Measurements from ENCODE around the gene LRRC74B.
"Not testable (repeated sequence)": the region's sequence is repeated elsewhere in the genome, so short reads cannot be mapped to it uniquely, and the experiment has no call there.

Gene LRRC74B

DNA sequence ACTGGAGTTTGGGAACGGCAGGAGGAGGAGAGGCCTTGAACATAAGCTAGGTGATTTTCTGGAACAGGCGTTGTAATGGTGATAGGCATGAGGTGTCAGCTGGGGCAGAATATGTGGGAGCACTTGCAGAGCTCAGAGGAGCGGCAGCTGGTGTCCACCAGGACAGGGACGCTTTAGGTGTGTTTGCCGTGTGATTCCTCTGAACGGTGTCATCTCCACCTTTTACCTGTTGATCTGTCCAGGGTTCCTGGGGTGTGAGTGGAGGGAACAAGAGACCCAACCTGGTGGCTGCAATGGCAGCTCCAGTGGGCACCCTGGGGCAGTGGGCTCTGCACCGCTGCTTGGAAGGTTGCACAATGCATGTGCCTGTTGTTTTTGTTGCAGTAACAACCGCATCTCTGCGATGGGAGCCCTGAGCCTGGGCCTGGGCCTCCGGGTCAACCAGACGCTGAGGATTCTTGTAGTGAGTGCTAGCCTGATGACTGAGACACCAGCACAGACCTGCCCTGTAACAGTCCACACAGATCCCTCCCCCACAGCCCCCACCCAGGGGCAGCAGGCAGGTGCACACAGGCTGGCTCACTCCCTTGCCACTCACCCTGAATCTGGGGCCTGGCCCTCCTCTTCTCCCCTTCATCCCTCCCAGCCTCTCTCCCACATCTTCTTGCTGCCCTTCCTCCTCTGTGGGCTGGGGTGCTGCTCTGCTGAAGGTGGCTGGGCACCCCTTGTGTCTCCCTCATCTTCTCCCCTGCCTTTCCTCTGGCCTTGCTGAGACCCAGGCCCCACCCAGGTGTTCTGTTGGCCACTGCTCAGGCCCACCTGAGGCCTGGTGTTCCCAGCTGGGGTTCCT lies 9.2 kb downstream of the LRRC74B start:
- no peak for DNase-seq

DNA sequence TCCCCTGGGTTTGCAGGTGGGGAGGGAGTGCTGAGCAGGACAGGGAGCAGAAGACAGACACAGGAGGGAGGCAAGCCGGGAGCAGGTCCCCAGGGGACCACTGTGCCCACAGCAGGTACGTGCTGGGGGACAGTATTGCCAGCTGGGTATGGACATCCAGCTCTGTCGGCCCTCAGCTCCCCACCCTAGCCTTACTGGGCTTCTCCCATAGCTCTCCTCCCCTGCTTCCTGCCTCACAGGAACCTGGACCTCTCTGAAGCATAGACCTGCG lies 9.8 kb downstream of the LRRC74B start:
- no peak for DNase-seq

DNA sequence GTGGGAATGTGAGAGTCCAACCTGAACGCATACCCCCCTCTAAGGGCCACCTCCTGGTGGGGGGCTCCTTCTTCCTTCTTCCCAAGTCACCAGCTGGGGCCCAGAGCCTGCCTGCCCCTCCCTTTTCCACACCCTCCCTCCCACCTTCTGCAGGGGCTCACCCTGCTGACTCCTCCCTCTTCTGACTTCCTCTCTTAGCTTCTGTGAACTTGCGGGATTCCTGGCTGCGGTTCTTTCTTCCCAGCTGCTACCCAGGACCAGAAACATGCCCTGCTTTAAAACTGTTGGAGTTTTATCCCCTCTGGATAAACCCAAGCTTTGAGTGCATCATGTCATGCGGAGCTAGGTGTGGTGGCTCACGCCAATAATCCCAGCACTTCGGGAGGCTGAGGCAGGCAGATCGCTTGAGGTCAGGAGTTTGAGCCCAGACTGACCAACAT lies 10.2 kb downstream of the LRRC74B start:
- DNase-seq = no peak

DNA sequence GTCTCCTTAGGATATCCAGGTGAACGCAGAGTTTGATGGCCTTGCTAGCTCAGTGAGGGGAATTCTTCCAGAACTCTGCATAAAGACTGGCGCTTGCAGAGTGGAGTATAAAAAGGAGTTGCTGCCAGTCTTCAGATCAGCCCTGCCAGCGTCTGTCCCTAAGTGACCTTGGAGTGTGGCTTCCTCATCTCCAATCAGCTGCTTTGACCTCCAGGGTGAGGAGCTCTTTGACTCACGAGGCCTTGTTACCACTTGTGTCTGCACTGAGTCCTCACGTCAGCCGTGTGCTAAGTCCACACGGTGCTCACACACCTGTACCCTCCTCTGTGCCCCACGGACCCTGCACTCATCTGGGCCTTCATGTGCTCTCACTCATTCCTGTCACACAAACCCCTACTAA lies 14.6 kb downstream of the LRRC74B start:
- DNase-seq = not testable (repeated sequence)

DNA sequence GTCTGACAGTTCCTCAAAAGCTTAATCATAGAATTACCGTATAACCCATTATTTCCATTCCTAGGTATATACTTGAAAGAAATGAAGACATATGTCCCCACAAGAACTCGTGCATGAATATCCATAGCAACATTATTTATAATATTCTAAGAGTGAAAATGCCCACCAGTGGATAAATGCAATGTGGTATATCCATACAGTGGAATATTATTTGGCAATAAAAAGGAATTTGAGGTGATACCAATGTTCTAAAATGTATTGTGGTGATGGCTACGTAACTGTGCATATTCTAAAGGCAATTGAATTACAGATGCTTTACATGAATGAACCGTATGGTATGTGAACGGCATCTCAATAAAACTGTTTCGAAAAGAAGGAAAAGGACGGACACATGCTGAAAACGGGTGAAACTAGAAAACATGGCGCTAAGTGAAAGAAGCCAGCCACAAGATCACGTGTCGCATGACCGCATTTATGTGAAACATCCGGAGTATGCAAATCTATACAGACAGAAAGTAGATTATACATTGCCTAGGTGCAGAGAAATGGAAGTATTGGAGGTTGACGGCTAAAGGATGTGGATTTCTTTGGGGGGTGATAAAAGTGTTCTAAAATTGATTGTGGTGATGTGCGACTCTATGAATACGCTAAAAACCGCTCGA lies 16.0 kb downstream of the LRRC74B start:
- DNase-seq = not testable (repeated sequence)

DNA sequence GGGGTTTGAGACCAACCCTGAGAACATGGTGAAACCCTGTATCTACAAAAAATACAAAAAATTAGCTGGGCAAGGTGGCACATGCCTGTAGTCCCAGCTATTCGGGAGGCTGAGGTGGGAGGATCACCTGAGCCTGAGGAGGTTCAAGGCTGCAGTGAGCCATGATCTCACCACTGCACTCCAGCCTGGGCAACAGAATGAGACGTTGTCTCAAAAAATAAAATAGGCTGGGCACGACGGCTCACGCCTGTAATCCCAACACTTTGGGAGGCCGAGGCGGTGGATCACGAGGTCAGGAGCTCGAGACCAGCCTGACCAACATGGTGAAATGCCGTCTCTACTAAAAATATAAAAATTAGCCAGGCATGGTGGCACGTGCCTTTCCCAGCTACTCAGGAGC lies 18.7 kb downstream of the LRRC74B start:
- DNase-seq = not testable (repeated sequence)

DNA sequence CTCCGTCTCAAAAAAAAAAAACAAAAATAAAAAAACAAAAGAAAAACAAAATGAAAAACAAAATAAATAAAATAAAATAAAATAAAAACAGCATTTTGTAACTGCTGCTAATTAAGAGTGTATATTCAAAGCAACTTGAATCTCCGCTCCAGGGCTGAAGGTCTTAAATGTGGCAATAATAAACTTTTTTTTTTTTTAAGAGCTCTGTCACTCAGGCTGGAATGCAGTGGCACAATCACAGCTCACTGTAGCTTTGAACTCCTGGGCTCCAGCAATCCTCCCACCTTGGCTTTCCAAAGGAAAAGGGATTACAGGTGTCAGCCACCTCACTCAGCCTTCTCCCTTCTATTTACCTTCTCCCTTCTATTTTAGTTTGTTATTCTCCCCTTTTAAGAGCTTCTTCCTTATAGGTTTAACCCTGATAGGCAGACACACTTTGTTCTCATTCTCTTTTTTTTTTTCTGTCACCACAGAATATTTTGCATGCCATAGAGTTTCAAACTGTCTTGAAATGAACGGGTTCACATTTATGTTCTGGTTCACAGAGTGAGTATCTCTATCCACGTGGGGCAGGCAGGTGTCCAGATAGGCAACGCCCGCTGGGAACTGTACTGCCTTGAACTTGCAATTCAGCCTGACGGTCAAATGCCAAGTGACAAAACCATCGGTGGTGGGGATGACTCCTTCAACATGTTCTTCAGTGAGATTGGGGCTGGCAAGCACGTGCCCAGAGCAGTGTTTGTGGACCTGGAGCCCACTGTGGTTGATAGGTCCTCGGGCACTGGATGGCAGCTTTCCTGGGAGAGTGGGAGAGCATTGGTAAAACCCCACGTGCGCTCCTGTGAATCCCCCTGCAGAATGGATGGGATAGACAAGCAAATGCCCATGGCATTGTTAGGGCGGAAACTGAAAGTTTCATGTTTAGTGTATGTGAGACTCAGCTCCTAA lies 19.4 kb downstream of the LRRC74B start:
- DNase-seq = no peak

DNA sequence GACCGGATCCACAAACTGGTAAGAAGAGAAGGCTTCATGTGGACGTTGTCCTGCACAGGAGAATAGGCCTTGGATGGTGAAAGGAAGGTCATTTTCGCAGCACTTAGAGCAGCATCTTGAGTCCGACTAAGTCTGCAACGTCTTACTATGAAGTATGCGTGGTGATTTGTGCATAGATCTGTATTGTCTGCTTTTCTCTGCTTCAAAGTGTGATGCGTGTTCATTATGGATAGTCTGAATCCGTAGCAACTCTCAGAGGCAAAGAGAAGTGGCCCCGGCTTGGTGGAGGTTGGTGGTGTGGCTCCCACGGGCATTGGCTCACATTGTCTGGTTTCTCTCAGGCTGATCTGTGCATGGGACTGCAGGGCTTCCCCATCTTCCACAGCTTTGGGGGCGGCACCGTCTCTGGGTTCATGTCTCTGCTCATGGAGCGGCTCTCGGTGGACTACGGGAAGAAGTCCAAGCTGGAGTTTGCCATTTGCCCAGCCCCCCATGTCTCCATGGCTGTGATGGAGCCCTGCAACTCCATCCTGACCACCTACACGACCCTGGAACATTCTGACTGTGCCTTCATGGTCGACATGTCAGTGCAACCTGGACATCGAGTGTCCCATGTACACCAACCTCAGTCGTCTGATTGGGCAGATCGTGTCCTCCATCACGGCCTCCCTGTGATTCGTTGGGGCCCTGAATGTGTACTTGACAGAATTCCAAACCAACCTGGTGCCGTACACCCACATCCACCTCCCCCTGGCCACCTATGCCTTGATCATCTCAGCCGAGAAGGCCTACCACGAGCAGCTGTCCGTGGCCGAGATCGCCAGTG lies 21.5 kb downstream of the LRRC74B start:
- no peak for DNase-seq

DNA sequence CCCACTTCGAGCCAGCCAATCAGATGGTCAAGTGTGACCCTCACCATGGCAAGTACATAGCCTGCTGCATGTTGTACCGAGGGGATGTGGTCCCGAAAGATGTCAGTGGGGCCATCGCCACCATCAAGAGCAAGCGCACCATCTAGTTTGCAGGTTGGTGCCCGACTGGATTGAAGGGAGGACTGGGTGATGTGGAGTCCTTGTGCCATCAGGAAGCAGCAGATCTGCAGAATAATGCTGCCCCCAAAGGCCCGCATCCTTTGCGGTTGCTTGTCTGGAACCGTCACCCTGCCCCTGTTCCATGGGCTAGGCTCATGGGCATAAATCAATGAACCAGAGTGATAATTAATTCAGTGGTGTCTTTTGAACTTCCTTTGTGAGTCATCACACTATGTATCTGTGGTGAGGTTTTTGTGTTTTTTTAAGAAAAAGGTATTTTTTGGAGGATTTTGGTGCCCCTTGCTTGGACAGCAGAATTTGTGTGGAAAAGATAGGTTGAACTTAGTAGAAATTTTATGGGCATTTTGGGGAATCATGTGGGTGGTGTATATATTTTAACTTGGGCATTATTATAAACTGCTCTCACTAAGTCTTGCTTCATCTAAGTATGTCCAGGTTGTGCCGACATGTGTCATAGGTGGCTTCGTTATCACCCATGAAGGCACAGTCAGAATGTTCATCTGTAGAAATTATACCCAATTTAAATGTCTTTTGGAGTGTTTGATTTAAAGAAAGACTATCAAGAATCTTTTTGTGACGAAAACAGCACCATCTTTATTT lies 22.3 kb downstream of the LRRC74B start:
- no peak for DNase-seq

DNA sequence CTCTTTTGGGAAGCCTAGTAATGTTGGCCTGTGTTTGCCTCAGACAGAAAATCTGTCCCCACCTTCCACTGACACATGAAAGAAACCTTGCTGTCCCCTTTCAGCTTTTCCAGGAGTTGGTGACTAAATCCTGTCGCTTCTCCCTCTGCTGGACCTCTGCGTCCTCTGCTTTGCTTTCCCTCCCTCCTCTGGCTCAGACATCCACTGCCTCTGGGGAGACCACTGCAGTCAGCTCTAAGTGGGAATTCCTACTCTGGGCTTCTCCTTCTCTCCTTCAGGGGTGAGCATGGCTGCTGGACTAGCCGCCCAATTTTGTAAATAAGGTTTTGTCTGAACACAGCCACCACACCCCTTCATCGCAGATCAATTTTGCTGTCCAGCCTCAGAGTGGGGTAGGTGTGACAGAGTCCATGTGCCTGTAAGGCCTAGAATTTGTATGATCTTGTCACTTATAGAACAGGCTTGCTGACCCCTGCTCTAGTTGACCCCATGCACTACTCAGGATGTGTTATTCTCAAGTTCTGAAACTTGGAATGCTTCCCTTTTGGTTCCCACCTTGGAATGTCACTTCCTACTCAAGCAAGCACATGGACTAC lies 23.0 kb downstream of the LRRC74B start:
- no peak for DNase-seq

DNA sequence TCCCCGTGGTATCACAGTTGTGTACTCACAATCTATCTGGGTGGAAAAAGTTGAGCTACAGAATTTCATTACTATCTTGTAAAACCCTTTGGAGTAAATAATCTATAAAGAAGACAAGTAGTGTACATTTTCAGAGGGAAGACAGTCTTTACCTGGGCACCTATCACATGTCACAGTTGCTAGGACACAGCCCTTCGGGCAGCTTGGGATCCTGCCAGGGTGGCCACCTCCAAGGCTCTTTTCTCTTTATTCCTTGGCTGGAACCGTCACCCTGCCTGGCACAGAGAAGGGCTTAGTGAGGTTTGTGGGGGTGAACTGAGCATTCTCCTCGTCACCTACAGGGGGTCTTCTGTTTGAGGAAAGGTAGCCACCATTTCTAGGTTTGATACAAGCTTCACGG lies 23.6 kb downstream of the LRRC74B start:
- DNase-seq = no peak

DNA sequence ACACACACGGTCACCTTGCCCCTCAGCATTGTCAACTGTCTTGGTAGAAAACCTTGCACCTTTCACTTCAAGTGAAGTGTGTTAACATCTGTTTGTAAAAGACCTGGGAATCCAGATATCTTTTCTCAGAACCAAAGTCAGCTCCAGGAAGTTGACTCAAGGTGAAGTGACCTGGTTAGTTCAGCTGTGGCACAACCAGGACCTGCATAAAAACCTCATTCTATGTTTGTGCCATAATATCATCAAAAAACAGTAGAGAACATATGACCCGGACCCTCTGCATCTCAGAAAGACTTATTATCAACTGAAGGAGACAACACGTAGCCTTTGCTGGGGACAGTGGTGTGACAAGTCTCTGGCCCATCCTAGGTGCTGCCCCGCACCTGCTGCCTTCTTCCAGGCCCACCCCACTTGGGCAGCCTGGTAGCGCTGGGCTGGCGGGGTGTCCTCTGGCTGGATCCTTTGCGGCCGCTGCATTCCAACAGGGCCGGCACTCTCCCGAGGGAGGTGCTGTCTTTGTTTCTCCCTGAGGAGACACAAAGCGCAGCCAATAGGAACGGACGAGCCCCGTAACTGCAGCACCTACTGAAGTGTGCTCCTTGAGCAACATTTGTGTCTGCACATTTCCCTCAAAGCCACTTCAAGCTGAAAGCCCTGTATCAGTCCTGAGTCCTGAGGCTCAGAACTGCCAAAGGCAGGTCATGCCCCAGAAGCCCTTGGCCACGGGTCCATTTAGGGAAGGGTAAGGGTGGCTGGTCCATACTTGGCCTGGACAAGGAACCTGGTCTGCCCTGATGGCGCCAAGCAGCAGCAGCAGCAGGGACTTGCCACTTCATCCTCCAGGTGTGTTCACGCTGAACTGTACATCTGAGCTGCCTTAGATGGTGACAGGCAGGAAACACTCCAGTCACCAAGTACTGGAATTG lies 25.2 kb downstream of the LRRC74B start:
- no peak for DNase-seq

DNA sequence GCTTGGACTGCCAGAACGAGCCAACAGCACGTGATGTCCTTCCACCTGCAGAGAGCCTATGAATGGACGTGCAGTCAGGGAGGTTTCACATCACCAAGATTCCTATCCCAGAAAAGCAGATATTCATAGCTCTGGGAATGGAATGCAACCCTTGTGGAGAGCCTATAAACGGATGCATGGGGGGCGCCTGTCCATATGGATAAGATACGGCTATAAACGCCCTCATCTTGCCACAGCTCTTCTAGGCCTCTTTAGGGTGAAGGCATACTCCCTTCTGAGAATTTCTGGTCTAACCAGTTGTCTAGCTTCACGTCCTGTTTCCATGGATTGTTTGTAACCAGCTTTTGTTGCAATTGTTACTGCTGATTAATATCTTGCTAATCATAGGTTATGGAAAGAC lies 26.1 kb downstream of the LRRC74B start:
- DNase-seq = not testable (repeated sequence)

DNA sequence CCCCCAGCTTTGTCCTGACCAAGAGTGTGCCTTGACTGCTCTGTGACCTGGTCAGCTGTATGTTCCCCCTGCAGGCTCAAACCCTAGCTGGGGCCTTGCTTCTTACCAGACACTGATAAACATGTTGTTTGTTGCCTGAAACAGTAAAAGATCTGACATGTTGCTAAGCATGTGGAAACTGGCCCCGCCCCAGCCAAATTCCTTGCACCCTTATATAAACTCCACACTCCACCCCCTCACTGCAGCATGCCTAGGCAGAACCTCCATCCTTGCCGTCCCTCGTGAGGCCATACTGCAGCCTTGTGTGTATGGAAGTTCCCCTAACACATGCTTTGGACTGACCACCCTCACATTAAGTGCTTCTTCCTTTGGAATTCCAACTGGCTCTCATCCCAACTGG lies 27.3 kb downstream of the LRRC74B start:
- no peak for DNase-seq

DNA sequence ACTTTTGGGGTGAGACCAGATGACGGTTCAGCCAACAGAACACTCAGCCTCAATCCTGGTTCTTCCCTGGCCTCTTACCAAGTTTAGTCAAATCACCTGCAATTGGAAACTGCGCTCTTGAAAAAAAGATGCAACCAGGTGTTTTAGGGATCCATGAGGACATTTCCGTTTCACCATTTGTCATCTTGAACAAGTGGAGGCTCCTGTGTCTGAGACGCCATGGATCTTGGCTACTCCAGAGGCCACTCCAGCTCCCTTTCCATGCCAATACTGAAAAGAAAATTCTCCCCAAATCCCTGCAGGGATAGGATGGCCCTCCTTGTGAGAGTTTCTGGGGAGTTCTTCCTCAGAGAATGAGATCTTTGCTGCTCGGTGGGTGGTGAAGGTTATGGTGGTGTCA lies 27.7 kb downstream of the LRRC74B start:
- no peak for DNase-seq

DNA sequence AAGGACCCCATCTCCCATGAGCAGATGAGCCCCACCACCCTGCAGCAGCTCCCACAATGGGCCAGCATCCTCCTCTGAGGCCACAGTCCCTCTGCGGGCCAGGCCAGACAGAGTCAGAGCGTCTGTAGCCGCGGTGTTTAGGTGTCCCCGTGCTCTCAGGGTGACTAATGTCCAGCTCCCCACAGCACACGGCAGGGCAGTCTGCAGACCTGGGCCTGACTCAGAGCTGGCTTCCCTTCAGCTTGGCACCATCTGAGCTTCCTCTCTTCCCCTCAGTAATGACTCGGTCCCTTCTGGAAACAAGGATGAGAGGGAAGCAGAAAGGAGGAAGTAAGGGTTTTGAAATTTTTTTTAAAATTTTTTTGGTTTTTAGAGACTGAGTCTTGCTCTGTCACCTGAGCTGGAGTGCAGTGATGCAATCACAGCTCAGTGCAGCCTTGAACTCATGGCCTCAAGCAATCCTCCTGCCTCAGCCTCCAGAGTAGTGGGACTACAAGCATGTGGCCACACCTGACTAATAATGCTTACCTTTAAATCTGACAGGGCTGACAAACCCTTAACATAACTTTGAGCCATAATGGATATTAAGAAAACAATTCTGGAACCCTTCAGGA lies 28.5 kb downstream of the LRRC74B start:
- peak; percentile 56 for DNase-seq

DNA sequence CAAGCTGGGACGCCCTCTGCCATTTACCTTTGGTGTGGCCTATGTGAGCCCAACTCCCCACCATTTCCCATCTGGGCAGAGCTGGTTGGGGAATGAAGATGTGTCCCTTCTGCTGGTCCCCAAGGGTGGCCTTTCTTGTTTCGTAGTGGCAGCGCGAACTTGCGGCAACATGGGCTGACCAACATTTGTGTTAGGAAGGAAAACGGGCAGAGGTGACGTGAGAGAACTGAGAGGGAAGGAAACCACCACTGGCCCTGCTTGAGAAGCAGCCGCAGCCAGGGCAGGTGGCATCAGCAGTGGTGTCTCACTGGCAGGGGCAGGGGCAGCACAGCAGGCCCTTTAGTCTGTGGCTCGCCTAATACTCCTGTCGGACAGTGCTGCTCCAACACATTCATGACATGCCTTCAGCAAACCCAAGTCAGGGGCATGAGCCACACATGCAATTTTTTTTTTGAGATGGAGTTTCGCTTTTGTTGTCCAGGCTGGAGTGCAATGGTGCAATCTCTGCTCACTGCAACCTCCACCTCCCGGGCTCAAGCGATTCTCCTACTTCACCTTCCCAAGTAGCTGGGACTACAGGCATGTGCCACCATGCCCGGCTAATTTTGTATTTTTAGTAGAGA lies 29.9 kb downstream of the LRRC74B start:
- no peak for DNase-seq

DNA sequence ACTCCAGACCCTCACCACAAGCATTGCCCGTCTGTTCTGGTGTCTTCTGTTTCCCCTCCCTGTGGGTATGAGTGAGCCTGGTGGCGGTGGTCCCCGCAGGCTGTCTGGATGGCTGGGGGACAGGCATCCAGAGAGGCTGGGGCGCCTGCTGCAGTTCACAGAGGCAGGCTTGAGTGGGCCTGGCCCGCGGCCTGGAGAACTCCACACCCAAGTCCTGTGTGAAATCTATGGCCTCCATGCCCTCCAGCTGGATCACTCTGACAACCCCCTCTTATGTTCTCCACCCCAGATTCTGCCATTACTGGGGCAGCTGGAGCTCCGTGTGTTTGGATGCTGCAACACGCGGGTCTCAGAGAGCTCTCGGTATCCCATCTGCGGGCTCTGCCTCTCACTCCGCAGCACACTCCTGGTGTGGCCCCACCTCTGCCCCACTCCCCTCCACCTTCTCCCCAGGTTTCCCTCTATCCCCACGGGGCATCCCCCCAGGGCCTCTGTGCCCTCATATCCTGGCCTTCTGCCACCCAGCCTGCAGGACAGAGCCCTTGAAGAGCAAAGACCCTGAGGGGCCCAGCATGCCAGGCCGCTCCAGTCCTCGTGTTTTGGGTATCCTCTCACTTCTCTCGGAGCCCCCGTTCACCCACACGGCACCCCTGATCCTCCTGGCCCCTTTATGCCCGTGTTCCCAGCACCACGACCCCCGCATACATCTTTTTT lies 31.3 kb downstream of the LRRC74B start:
- no peak for DNase-seq

Measured in fibroblast of skin of scalp (primary cell).